KOPT-K1 (cell line): ENCODE results near the gene CETN1.

Source experiments
- H3K27ac ChIP-seq: fragments of 200-600 bp; sonication (generic); 2 replicates; pipeline ENCODE4 v1.5.1; 2016; ENCODE audit warnings: antibody characterized with exemption, mild to moderate bottlenecking, low read depth, low read length; ENCODE audit not compliant: poor library complexity, severe bottlenecking
- H3K36me3 ChIP-seq: fragments of 200-600 bp; sonication (generic); 2 replicates; pipeline ENCODE4 v1.5.1; 2017; ENCODE audit warnings: antibody characterized with exemption, mild to moderate bottlenecking, low read length, moderate library complexity; ENCODE audit not compliant: insufficient read depth
- H3K9me3 ChIP-seq: fragments of 200-600 bp; sonication (generic); 2 replicates; pipeline ENCODE4 v1.5.1; 2017; ENCODE audit warnings: antibody characterized with exemption, low read length, mild to moderate bottlenecking; ENCODE audit not compliant: insufficient read depth, poor library complexity, severe bottlenecking

Gene CETN1

DNA sequence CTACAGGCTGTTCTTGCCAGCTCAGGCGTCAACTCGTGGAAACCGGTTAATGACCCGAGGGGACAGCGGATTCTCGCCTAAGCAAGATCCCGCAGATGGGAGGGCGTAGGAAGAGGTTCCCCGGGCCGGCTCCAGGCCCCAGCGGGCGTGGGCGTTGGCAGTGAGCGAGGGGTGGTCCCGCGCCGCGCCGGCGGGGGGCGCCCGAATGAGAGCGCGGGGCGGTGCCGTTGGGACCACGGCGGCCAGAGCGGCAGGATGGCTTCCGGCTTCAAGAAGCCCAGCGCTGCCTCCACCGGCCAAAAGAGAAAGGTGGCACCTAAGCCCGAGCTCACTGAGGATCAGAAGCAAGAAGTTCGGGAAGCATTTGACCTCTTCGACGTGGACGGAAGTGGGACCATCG, at the start of gene CETN1:
CETN1 (plus strand) TSS at position 227 of the 400 bp plus-strand sequence; CDS start at position 256, 29 bp downstream.
- Histone ChIP-seq H3K36me3 (no peaks in the 10 kb centered on the region), H3K9me3 (no peaks in the 10 kb centered on the region), H3K27ac (no peak within 1 kb of the TSS)

DNA sequence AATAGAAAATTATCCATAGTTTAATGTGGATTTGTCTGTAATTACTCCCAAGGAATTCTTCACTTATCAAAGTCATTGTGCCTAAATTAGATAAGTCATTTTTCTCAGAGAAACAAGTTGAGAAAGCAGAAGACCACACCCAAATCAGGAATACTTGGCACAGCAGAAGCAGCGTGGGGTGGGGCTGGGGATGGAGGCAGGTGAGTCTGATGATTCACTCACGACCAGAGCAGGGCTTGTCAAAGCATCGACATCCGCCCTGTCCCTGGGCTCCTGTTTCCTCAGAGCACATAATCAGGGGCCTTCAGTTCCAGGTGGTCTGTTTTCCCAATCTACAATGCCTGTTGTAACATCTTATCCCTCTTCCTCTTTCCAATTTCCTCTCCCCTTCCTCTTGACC, 48.2 kb upstream of the CETN1 start:
- H3K27ac ChIP-seq = no peak overlapping the region
- no peaks in the 10 kb centered on the region for H3K9me3 ChIP-seq
- H3K36me3 ChIP-seq = no peaks in the 10 kb centered on the region

DNA sequence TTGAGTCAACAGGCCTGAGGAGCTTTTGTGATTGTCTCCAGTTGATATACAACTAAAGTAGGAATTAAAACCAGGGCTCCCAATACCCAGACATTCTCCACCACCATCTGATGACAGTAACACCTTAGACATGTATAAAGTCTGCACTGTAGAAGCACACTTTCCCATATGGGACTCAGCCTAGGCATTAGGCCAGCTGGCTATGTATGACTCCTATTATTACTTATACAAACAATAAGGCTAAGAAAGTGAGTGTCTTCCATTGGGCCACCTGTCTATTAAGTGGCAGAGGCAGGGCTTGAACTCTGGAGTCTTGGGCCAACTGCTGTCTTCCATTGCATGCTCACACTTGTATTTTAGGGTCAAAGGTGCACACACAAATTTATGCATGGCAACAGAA, 47.5 kb upstream of the CETN1 start:
- H3K27ac ChIP-seq = no peak overlapping the region

DNA sequence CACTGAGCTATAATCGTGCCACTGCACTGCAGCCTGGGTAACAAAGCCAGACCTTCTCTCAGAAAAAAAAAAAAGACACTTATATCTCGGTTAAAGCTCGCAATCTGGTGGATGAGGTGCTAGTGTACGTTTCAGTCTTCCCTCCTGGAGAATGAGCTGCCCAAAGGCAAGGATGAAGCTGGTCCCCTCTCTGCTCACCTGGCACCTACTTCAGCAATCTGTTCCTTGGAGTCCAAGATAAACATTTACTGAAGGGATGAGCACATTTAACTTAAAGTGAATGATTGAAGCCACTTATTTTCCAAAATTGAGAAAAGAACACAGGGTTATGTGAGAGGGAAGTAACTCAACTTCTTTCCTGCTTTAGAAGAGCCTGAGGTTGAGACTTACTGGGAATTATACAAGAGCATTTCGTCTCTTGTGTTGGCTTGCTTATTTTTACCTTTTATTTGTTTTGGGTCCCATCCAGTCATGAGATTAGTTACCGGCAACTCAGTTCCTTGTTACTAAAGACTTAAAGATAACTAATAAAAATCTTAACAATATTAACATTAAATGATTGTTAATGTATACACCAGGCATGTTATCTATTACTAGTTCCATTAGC, 46.1 kb upstream of the CETN1 start:
- H3K9me3 ChIP-seq = no peaks in the 10 kb centered on the region
- H3K36me3 ChIP-seq = no peaks in the 10 kb centered on the region
- H3K27ac ChIP-seq = no peak overlapping the region

More for the DNA sequence above, 47.5 kb upstream of the CETN1 start:
- Histone ChIP-seq H3K36me3 (no peaks in the 10 kb centered on the region), H3K9me3 (no peaks in the 10 kb centered on the region)

DNA sequence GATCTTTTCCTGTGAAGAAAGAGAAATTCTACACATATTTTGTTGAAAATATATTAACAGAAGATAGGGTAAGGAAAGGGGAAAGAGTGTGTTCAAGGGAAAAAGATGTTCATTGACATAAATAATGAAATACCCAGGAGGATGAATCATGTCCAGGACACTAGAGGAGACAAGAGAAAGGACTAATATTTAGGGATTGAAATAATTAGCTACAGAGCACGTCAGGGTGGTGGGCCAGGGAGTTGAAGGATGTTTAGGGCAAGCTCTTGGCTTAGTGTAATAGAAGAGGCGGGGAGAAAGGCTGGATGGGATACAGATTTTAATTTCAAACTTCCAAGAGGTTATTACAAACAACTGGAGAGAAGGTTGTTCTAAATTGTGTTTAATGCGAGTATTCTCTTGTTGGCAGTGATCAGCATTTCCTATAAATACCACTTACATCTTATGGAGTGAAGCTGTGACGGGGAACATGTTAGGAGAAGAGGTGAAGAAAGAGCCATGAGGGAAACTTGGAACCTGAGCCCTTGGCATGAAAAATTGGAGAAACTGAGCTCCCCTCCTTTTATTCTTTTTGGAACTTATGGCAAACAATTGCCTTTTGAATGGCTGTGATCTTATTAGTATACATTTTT, 36.6 kb upstream of the CETN1 start:
- Histone ChIP-seq H3K27ac (no peak overlapping the region), H3K9me3 (no peaks in the 10 kb centered on the region), H3K36me3 (no peaks in the 10 kb centered on the region)

DNA sequence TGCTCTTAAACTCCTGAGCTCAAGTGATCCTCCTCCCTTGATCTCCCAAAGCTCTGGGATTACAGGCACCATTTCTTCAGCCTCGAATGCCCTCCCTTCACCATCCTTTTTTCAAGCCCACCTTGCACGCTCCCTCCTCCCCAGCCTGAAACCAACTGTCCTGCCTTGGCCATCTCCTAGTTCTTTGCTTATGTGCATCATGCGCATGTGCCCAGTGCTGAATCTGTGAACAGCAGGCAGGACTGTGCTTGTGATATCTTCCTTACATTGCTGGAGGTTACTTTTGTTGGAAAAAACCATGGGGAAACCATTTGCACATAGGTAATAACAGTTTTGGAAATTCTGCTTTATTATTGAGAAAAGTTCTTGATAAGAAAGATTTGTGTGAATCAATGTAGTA, 30.2 kb upstream of the CETN1 start:
- Histone ChIP-seq H3K27ac (no peak overlapping the region), H3K36me3 (no peaks in the 10 kb centered on the region), H3K9me3 (no peaks in the 10 kb centered on the region)

DNA sequence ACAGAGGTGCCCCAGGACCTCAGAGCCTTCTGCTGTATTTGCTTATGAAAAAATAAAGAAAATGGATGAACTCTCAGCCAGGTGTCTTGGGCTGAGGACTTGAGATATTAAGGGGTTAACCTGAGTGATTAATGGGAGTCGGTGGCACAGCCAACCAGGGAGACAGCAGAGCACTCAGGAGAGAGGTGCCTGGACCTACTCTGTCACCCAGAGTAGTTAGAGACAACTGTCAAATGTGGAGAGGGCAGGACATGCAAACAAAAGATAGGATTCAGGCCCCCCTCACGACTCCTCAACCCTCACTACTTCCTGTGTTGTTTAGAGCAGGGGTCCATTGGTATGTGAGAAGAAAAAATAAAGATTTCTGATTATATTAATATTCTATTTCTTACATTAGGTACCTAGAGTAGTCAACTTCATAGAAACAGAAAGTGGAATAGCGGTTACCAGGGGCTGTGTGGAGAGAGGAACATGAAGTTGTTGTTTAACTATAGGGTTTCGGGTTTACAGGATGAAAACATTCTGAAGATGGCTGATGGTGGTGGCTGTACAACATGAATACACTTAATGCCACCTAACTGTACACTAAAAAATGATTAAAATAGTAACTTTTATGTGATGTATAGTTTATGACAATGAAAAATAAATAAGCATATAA, 28.6 kb upstream of the CETN1 start:
- H3K9me3 ChIP-seq = no peaks in the 10 kb centered on the region
- no peak overlapping the region for H3K27ac ChIP-seq
- H3K36me3 ChIP-seq = no peaks in the 10 kb centered on the region

DNA sequence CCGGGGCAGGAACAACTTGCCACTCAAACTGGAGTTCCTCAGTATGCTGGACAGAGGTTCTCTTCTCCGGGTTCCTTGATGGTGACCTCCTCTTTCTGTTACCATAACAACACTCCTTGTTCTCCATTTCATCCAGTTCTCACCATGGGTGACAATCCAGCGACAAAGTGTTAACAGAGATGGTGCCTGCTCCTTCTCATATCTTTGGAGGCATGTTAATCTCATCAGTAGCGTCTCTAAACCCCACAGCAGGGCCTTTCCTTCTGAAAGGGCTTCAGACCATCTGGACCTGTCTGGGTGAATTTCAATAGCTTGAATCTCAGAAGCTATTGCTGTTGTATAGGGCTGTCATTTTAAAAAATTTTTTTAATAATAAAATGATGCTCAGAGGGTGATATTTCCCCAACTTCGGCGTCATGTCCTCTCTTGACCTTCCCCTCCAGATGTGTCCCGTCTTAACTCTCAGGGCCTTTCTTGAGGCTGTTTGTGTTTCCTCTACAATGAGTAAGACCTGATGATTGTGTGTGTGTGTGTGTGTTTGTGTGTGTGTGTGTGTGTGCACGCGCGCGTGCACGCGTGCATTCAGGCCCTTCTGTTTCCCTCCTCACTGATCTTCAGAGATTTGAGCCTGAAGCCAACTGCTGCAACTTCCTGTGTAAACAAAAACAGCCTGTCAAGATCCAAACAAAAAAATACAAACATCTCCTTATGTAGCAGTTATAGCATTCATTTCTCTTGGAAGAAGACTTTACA, 24.3 kb upstream of the CETN1 start:
- no peaks in the 10 kb centered on the region for H3K36me3 ChIP-seq
- no peak overlapping the region for H3K27ac ChIP-seq
- no peaks in the 10 kb centered on the region for H3K9me3 ChIP-seq

DNA sequence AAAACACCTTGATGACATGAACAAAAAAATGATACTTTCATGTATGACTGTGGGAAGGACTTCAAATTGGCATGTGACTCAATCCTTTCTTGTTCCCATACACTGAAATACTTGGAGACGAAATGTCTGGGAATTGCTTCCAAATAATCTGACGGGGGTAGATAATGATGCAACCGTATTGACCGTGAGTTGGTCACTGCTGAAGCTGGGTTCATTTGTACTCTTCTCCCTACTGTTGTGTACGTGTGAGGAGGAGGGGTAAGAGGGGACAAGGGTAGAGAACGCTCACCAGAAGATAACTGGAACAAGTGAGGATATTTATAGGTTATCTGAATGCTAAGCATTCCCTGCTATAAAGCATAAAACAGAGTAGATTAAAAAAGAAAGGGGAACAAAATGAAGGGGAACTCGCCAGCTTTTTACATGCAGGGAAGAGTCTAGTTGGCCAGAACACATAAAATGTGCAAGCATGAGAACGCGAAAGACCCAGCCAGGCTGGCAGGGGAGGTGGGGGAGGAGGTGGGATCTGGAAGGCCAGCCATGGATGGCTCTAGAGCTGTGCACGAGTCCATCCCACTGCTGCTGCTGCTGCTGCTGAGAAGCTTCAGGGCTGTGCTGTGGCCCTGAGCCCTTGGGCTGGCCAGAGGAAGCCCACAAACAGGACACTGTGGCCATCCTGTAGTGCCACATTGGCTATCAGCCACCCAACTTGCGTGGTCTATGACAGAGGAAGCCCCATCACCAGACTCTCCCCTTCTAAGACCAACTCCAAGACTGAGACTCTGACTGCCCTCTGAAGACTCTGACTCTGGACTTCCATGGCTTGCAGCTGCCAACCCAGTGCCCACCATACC, 15.2 kb upstream of the CETN1 start:
- H3K36me3 ChIP-seq = no peaks in the 10 kb centered on the region
- no peak overlapping the region for H3K27ac ChIP-seq
- H3K9me3 ChIP-seq = no peaks in the 10 kb centered on the region

DNA sequence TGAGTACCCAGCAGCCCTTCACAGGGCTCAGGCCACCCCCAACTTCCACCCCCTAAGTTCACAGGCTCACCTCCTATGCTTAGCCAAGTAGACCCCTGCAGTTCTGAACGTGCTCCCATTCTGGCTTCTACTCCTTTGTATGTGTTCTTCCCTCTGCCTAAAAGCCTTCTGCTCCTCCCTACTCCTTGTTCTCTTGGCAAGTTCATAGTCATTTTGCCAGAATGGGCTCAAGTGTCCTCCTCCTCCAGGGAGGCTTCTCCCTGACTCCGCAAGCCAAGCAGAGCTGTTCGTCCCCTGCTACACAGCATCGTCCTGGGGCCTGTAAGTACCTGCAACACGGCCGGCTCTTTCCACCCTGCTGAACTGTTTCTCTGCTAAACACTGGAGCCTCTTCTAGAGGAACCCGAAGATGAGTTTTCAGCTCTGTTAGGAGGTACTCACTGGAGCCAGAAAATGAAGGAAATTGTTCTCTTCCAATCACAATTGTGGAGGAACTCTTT, 14.6 kb upstream of the CETN1 start:
- Histone ChIP-seq H3K36me3 (no peaks in the 10 kb centered on the region), H3K27ac (no peak overlapping the region), H3K9me3 (no peaks in the 10 kb centered on the region)

DNA sequence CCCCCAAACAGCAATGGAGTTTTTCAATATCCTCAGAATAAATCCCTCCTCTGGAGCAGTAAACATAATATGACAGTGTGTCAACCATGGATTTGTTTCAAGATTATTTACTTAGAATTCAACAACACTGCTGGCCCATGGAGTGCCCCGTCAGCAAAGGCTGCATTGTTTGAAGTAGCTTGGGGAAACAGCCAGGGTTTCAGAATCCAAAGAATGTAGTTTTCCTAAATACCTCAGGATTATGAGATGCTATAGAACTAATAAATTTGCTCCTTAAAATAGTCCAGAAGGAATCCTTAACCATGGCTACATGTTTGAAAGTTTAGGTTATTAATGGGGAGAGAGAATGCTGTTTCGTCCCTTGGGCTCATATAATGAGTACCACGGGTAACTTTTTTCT, 13.1 kb upstream of the CETN1 start:
- no peak overlapping the region for H3K27ac ChIP-seq
- no peaks in the 10 kb centered on the region for H3K36me3 ChIP-seq
- no peaks in the 10 kb centered on the region for H3K9me3 ChIP-seq

DNA sequence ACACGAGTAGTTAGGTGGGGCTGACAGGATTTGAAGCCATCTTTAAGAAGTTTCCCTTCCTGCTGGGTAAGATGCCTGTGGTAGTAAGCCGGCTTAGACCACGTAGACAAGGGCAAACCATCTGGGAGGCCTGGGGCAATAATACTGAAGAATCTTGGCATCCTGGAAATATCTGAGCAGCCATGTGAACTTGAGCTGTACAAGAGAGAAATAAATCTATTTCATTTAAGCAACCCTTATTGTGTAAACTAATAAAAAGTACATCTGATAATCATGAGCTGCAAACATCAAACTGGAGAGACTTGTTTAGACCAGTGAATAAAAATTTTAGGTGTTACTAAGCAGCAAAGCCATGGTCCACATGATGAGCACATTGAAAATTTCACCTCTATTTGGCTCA, 11.4 kb upstream of the CETN1 start:
- Histone ChIP-seq H3K36me3 (no peaks in the 10 kb centered on the region), H3K9me3 (no peaks in the 10 kb centered on the region), H3K27ac (no peak overlapping the region)

DNA sequence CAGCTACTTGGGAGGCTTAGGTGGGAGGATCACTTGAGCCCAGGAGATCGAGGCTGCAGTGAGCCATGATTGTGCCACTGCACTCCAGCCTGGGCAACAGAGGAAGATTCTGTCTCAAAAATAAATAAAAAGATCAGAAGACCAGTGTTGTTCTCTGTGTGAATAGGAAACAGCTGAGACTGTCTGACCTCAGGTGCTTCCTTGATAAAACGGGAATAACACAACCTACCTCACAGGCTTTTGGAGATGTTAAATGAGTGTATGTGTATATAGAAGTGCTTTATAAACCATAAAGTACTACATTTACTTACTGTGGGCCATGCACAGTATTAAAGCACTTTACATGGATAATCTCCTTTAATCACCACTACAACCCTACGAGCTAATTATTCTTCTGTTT, 9.9 kb upstream of the CETN1 start:
- Histone ChIP-seq H3K27ac (no peak overlapping the region), H3K9me3 (no peaks in the 10 kb centered on the region), H3K36me3 (no peaks in the 10 kb centered on the region)

DNA sequence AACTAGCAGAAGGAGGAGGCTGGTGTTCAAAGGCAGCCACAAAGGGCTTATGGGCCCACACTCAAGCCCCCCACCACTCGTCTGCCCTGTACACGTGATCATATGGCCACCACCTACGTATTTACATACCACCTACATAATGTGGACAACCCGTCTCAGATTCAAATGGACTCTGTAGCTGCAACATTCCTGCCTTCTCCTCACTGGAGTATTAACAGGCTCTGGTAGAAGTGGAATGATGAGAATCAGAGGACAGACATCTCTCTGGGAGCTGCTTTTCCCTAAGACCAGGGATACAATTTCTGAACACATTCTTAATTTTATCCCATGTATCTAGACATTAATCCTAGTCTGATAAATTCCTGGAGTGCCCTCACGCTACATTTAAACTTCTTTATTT, 9.5 kb upstream of the CETN1 start:
- H3K27ac ChIP-seq = no peak overlapping the region
- no peaks in the 10 kb centered on the region for H3K36me3 ChIP-seq
- no peaks in the 10 kb centered on the region for H3K9me3 ChIP-seq
